DOHH2 (cell line): ENCODE measurements around the gene JKAMP.

Experiments used
- CTCF ChIP-seq: fragments of 200-600 bp; sonication (generic); IDR thresholded peaks from one replicate; pipeline ENCODE4 v1.5.1; 2014; ENCODE audit warnings: antibody characterized with exemption, mild to moderate bottlenecking, low read depth, low read length; ENCODE audit not compliant: poor library complexity, severe bottlenecking
- EZH2phosphoT487 ChIP-seq: fragments of 200-600 bp; sonication (generic); IDR thresholded peaks from 2 replicates; pipeline ENCODE4 v1.6.1; 2017; ENCODE audit warnings: borderline replicate concordance, mild to moderate bottlenecking, antibody characterized with exemption, low read length, moderate library complexity, mixed read lengths

GRCh38 chr14:59543873-59544272, 59.6 kb downstream of the JKAMP start:
- TF ChIP-seq CTCF (no peak), EZH2phosphoT487 (no peak)
